Testis (tissue), 3 donors: ENCODE data around the gene ABI3BP. TPM values are rescaled to one million over a fixed set of nuclear protein-coding genes. Genes with fewer than 3 reads are reported as not detected.

Source experiments
- DNase-seq: peaks from one replicate; pipeline ENCODE4 v3.0.0-alpha.2; 2019
- H3K27ac ChIP-seq, 2 donors: fragments of 200-600 bp; sonication (generic); one replicate each; pipeline ENCODE4 v1.5.1; 2019
- H3K27me3 ChIP-seq: fragments of 200-600 bp; sonication (generic); one replicate; pipeline ENCODE4 v1.5.1; 2019
- H3K36me3 ChIP-seq: fragments of 200-600 bp; sonication (generic); one replicate; pipeline ENCODE4 v1.5.1; 2017; ENCODE audit warnings: low read depth; ENCODE audit errors: missing control alignments
- H3K4me1 ChIP-seq: fragments of 200-600 bp; sonication (generic); one replicate; pipeline ENCODE4 v1.5.1; 2019
- H3K4me3 ChIP-seq, 2 donors: fragments of 200-600 bp; sonication (generic); one replicate each; pipeline ENCODE4 v1.5.1; 2017 to 2019
- H3K9me3 ChIP-seq: fragments of 200-600 bp; sonication (generic); one replicate; pipeline ENCODE4 v1.5.1; 2017
- CTCF ChIP-seq, 3 experiments: fragments of 450-650 bp in 2 of 3; fragments of 200-600 bp in 1 of 3; sonication (generic) in 1 of 3; IDR thresholded peaks; one replicate each; pipeline ENCODE4 v1.5.1; 2016 to 2019; ENCODE audit warnings: antibody characterized with exemption in 3 of 3, mild to moderate bottlenecking in 2 of 3, moderate library complexity in 1 of 3
- POLR2A ChIP-seq: fragments of 450-650 bp; IDR thresholded peaks from one replicate; pipeline ENCODE4 v1.6.1; 2017; ENCODE audit warnings: antibody characterized with exemption, mild to moderate bottlenecking, moderate library complexity
- WGBS, 2 donors: methylation state at CpG; one replicate each; pipeline ENCODE4 v1.1.5; 2018; 5-methylcytosine and 5-hydroxymethylcytosine counted together
- intact Hi-C: fragments of 100-400 bp; cut with DNase I; formaldehyde crosslinking; loops from one replicate; pipeline ENCODE4 v1.15.1; 2023; ENCODE audit warnings: low total_unique reads
- polyA plus RNA-seq: library from polyadenylated mRNA; stranded (reverse); fragments of 350-450 nt; fragmentation: Illumina TruSeq; extraction: RNeasy Lipid Tissue Mini Kit (QIAGEN cat#74804); gene quantifications from one replicate; pipeline ENCODE4 v1.2.3, GENCODE V29; 2014; ENCODE audit warnings: low read depth, low replicate concordance; ENCODE audit not compliant: insufficient read depth
- total RNA-seq, 2 donors: library from RNA; depleted of rRNA; stranded (reverse); fragments of >200 nt; gene quantifications; one replicate each; pipeline ENCODE4 v1.2.3, GENCODE V29; 2016

ABI3BP gene
- total and polyA plus RNA-seq, 3 donors from 2014 or later = 8.7 to 58.2 (median 25.0) TPM

- 94 to 95% methylated on average over 5 of the region's 5 CpGs for WGBS, 2 donors
- Histone ChIP-seq H3K27me3 (no peaks in the 10 kb centered on the region), H3K36me3 (no peaks in the 10 kb centered on the region), H3K4me1 (no peaks in the 10 kb centered on the region), H3K27ac (no peak overlapping the region), H3K9me3 (no peaks in the 10 kb centered on the region), H3K4me3 (no peak overlapping the region)
- intact Hi-C loops = no loop called here
- TF ChIP-seq POLR2A = no peak
- no peak for TF ChIP-seq CTCF (IDR thresholded peaks at IDR 0.05)
- DNase-seq = no peak
Observed at GRCh38 chr3:101037613-101038012, 44.4 kb upstream of the ABI3BP start.

GRCh38 chr3:101036676-101037075 lies 43.5 kb upstream of the ABI3BP start:
- Histone ChIP-seq H3K27me3 (no peaks in the 10 kb centered on the region), H3K9me3 (no peaks in the 10 kb centered on the region), H3K4me1 (no peaks in the 10 kb centered on the region), H3K36me3 (no peaks in the 10 kb centered on the region), H3K27ac (no peak overlapping the region), H3K4me3 (no peak overlapping the region)
- WGBS, 2 donors = 93 to 94% methylated on average over 3 of the region's 3 CpGs
- intact Hi-C loops = no loop called here
- no peak for DNase-seq
- no peak for TF ChIP-seq POLR2A
- no peak for TF ChIP-seq CTCF (IDR thresholded peaks at IDR 0.05)

- H3K36me3 ChIP-seq = no peaks in the 10 kb centered on the region
- no peak overlapping the region for H3K4me3 ChIP-seq
- TF ChIP-seq CTCF (IDR thresholded peaks at IDR 0.05) = no peak
- no peak for TF ChIP-seq POLR2A
- intact Hi-C loops = no loop called here
- no peaks in the 10 kb centered on the region for H3K4me1 ChIP-seq
- 27 to 55% methylated on average over 1 of the region's 1 CpG for WGBS, 2 donors
- no peak overlapping the region for H3K27ac ChIP-seq
- H3K9me3 ChIP-seq = no peaks in the 10 kb centered on the region
- no peak for DNase-seq
- H3K27me3 ChIP-seq = no peaks in the 10 kb centered on the region
Observed at GRCh38 chr3:101036213-101036618, 43.0 kb upstream of the ABI3BP start.

GRCh38 chr3:101027286-101027685 lies 34.1 kb upstream of the ABI3BP start:
- Histone ChIP-seq H3K9me3 (no peaks in the 10 kb centered on the region), H3K4me1 (no peaks in the 10 kb centered on the region), H3K4me3 (no peak overlapping the region), H3K27ac (no peak overlapping the region), H3K36me3 (no peaks in the 10 kb centered on the region), H3K27me3 (no peaks in the 10 kb centered on the region)
- DNase-seq = no peak
- intact Hi-C loops = no loop called here
- TF ChIP-seq POLR2A (no peak), CTCF (IDR thresholded peaks at IDR 0.05) (no peak)
- WGBS, 2 donors = 85 to 97% methylated on average over 5 of the region's 5 CpGs

- 85 to 90% methylated on average over 2 of the region's 2 CpGs for WGBS, 2 donors
- Histone ChIP-seq H3K36me3 (no peaks in the 10 kb centered on the region), H3K4me1 (no peaks in the 10 kb centered on the region), H3K4me3 (no peak overlapping the region), H3K27me3 (no peaks in the 10 kb centered on the region), H3K9me3 (no peaks in the 10 kb centered on the region), H3K27ac (no peak overlapping the region)
- DNase-seq = no peak
- TF ChIP-seq CTCF (IDR thresholded peaks at IDR 0.05) (no peak), POLR2A (no peak)
- intact Hi-C loops = no loop called here
Observed at GRCh38 chr3:101026881-101027280, 33.7 kb upstream of the ABI3BP start.
